HCEC 1CT (cell line): Measurements from ENCODE around the gene PDGFRB.

ENCODE experiments used
- DNase-seq: peaks from one replicate; pipeline ENCODE4 v3.0.0-alpha.2; 2017

PDGFRB gene

GRCh38 chr5:150155258-150156026 is at the start of gene PDGFRB:
TSS of gene PDGFRB (minus strand) at chr5:150155845. CDS start at chr5:150137047, 18,798 bp downstream.
- DNase-seq = peak; percentile 76

- no peak for DNase-seq
Measured at GRCh38 chr5:150204590-150204960, 48.9 kb upstream of the PDGFRB start.

- no peak for DNase-seq
Measured at GRCh38 chr5:150203832-150204589, 48.4 kb upstream of the PDGFRB start.

- DNase-seq = no peak
Measured at GRCh38 chr5:150202501-150202900, 46.9 kb upstream of the PDGFRB start.

GRCh38 chr5:150197476-150197875 is 41.8 kb upstream of the PDGFRB start:
- DNase-seq = no peak

- no peak for DNase-seq
Measured at GRCh38 chr5:150196986-150197385, 41.3 kb upstream of the PDGFRB start.

- no peak for DNase-seq
Measured at GRCh38 chr5:150196514-150196913, 40.9 kb upstream of the PDGFRB start.

- DNase-seq = no peak
Measured at GRCh38 chr5:150195736-150196485, 40.3 kb upstream of the PDGFRB start.

GRCh38 chr5:150192462-150192861 is 36.8 kb upstream of the PDGFRB start:
- DNase-seq = no peak

- DNase-seq = no peak
Measured at GRCh38 chr5:150190987-150191386, 35.3 kb upstream of the PDGFRB start.

GRCh38 chr5:150190503-150190979 is 34.9 kb upstream of the PDGFRB start:
- no peak for DNase-seq

GRCh38 chr5:150189728-150190502 is 34.3 kb upstream of the PDGFRB start, which contains the start of gene SLC6A7:
TSS of gene SLC6A7 (plus strand) at chr5:150190062. CDS start at chr5:150190328, 266 bp downstream.
- no peak for DNase-seq

- no peak for DNase-seq
Measured at GRCh38 chr5:150189326-150189725, 33.7 kb upstream of the PDGFRB start.

- no peak for DNase-seq
Measured at GRCh38 chr5:150188146-150188842, 32.6 kb upstream of the PDGFRB start.

- DNase-seq = no peak
Measured at GRCh38 chr5:150186897-150187296, 31.3 kb upstream of the PDGFRB start.

GRCh38 chr5:150186137-150186536 is 30.5 kb upstream of the PDGFRB start:
- no peak for DNase-seq

GRCh38 chr5:150184990-150185912 is 29.6 kb upstream of the PDGFRB start:
- DNase-seq = no peak

GRCh38 chr5:150184006-150184405 is 28.4 kb upstream of the PDGFRB start:
- DNase-seq = no peak

GRCh38 chr5:150183436-150183835 is 27.8 kb upstream of the PDGFRB start:
- DNase-seq = no peak

GRCh38 chr5:150182774-150183173 is 27.1 kb upstream of the PDGFRB start:
- no peak for DNase-seq
